ENCODE measurements around the gene TSPAN9. TPM values are rescaled to one million over a fixed set of nuclear protein-coding genes. Genes with fewer than 3 reads are reported as not detected.

The TSPAN9 gene
- total RNA-seq, 1 donor from 2014 or later: 40.9 TPM

DNA sequence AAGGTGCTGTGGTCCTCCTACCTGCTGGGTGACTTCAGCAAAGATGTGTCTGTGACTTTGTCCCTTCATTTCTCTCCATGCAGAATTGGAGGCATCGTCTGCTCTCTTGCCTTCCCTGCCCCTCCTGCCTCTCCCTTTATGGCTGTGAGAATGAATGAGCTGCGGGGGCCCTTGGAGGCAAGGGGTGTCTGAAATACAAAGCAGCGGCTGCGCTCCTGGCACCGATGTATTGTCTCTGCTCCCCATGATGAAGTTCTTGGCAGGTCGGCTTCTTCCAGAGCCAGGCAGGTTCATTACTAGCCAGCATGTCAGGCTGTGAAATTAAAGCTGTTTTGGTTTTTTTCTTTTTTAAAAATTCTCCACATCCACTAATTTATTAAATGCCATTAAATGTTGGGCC is 194.5 kb downstream of the TSPAN9 start:
- no peaks in the 10 kb centered on the region for H3K79me2 ChIP-seq (ENCODE audit: insufficient read depth, low read length)
- no peak overlapping the region for H3K9ac ChIP-seq (ENCODE audit: low read length)
- H3K9me3 ChIP-seq (ENCODE audit: insufficient read depth, low read depth, low read length): no peaks in the 10 kb centered on the region
- peaks cover 79% of the 10 kb centered on the region for H4K20me1 ChIP-seq (ENCODE audit: insufficient read depth, low read length)
- H3K27me3 Mint-ChIP-seq (ENCODE audit: low read depth, unreplicated experiment): peaks cover 28% of the 10 kb centered on the region
- H3K4me2 ChIP-seq (ENCODE audit: low read length): no peak overlapping the region
- no peaks in the 10 kb centered on the region for H3K36me3 ChIP-seq (ENCODE audit: insufficient read depth, low read length)
- no peak overlapping the region for H3K4me3 Mint-ChIP-seq (ENCODE audit: unreplicated experiment)
- H3K4me1 Mint-ChIP-seq (ENCODE audit: low read depth, unreplicated experiment): peaks cover 7% of the 10 kb centered on the region
- H3K36me3 Mint-ChIP-seq (ENCODE audit: low read depth, unreplicated experiment): peaks cover 3% of the 10 kb centered on the region
- no peak overlapping the region for H3K4me3 ChIP-seq (ENCODE audit: insufficient read depth, low read depth, low read length)
- FAIRE-seq (no peak), DNase-seq (ENCODE audit: low read depth) (no peak)
- H2AFZ ChIP-seq (ENCODE audit: low read depth, low read length): no peak overlapping the region
- no peak overlapping the region for H3K27ac Mint-ChIP-seq (ENCODE audit: unreplicated experiment)
- H3K27me3 ChIP-seq (ENCODE audit: insufficient read depth, low read length): no peaks in the 10 kb centered on the region
- TF ChIP-seq, protein P1, sequence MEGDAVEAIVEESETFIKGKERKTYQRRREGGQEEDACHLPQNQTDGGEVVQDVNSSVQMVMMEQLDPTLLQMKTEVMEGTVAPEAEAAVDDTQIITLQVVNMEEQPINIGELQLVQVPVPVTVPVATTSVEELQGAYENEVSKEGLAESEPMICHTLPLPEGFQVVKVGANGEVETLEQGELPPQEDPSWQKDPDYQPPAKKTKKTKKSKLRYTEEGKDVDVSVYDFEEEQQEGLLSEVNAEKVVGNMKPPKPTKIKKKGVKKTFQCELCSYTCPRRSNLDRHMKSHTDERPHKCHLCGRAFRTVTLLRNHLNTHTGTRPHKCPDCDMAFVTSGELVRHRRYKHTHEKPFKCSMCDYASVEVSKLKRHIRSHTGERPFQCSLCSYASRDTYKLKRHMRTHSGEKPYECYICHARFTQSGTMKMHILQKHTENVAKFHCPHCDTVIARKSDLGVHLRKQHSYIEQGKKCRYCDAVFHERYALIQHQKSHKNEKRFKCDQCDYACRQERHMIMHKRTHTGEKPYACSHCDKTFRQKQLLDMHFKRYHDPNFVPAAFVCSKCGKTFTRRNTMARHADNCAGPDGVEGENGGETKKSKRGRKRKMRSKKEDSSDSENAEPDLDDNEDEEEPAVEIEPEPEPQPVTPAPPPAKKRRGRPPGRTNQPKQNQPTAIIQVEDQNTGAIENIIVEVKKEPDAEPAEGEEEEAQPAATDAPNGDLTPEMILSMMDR (IDR thresholded peaks at IDR 0.05; ENCODE audit: insufficient read depth, low read depth, low read length): no peak
- TF ChIP-seq EZH2 (IDR thresholded peaks at IDR 0.05; ENCODE audit: insufficient read depth, low read length): no peak
- H3K4me1 ChIP-seq (ENCODE audit: insufficient read depth, low read length): peaks cover 31% of the 10 kb centered on the region
- no peak overlapping the region for H3K27ac ChIP-seq (ENCODE audit: low read depth, low read length)
- H3K9me3 Mint-ChIP-seq (ENCODE audit: unreplicated experiment): no peaks in the 10 kb centered on the region

DNA sequence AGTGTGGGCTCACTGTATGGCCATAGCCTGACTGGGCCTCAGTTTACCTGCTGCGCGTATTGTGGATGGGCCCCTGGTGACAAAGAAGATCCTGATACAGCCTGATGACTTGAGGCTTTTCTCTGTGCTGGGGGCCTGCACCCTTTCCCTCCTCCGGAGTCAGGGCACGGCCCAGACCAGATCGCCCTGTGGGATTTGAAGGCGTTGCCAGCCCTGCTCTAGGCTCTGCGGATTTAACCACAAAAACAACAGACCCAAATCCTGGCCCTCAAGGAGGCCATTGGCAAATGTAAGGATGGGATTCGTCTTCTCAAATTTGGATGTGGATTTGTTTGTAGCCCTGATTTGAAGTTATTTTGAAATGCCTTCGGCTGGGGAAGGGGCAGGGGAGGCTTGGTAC is 195.8 kb downstream of the TSPAN9 start:
- peak; percentile 1 for DNase-seq (ENCODE audit: low read depth)
- H3K4me1 Mint-ChIP-seq (ENCODE audit: low read depth, unreplicated experiment): peaks cover 7% of the 10 kb centered on the region
- Histone ChIP-seq H4K20me1 (ENCODE audit: insufficient read depth, low read length) (peaks cover 70% of the 10 kb centered on the region), H3K9ac (ENCODE audit: low read length) (no peak overlapping the region), H3K36me3 (ENCODE audit: insufficient read depth, low read length) (no peaks in the 10 kb centered on the region), H2AFZ (ENCODE audit: low read depth, low read length) (no peak overlapping the region), H3K27me3 (ENCODE audit: insufficient read depth, low read length) (no peaks in the 10 kb centered on the region), H3K9me3 (ENCODE audit: insufficient read depth, low read depth, low read length) (no peaks in the 10 kb centered on the region), H3K27ac (ENCODE audit: low read depth, low read length) (no peak overlapping the region), H3K4me1 (ENCODE audit: insufficient read depth, low read length) (peaks cover 31% of the 10 kb centered on the region), H3K4me2 (ENCODE audit: low read length) (no peak overlapping the region), H3K79me2 (ENCODE audit: insufficient read depth, low read length) (no peaks in the 10 kb centered on the region), H3K4me3 (ENCODE audit: insufficient read depth, low read depth, low read length) (no peak overlapping the region)
- FAIRE-seq: no peak
- peaks cover 27% of the 10 kb centered on the region for H3K27me3 Mint-ChIP-seq (ENCODE audit: low read depth, unreplicated experiment)
- H3K9me3 Mint-ChIP-seq (ENCODE audit: unreplicated experiment): no peaks in the 10 kb centered on the region
- TF ChIP-seq, protein P1 (IDR thresholded peaks at IDR 0.05; ENCODE audit: insufficient read depth, low read depth, low read length): no peak
- TF ChIP-seq EZH2 (IDR thresholded peaks at IDR 0.05; ENCODE audit: insufficient read depth, low read length): no peak
- no peak overlapping the region for H3K4me3 Mint-ChIP-seq (ENCODE audit: unreplicated experiment)
- no peak overlapping the region for H3K27ac Mint-ChIP-seq (ENCODE audit: unreplicated experiment)
- peaks cover 10% of the 10 kb centered on the region for H3K36me3 Mint-ChIP-seq (ENCODE audit: low read depth, unreplicated experiment)

DNA sequence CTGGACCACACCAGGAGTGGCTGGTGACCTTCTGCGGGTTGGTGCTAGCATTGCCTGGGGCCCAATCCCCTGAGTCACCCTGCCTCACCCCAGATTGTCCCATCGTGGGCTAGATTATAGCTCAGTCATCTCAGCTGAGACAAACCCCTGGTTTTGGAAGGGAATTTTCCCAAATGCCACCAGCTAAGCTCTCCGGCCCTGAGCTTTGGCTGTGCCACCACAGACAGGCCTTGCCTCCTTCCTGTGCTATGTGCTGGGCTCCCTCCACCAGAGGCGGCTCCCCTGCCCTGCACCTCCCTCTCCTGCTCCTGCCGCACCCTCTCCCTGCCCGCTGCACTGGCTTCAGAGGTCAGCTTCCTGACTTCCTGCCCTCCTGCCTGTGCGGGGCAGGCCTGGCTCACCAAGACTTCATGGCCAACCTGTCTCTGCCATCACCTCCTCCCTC is 196.3 kb downstream of the TSPAN9 start:
- H3K9me3 Mint-ChIP-seq (ENCODE audit: unreplicated experiment): peaks cover under 1% of the 10 kb centered on the region
- peaks cover 10% of the 10 kb centered on the region for H3K36me3 Mint-ChIP-seq (ENCODE audit: low read depth, unreplicated experiment)
- H3K4me1 Mint-ChIP-seq (ENCODE audit: low read depth, unreplicated experiment): peaks cover 7% of the 10 kb centered on the region
- H3K27me3 Mint-ChIP-seq (ENCODE audit: low read depth, unreplicated experiment): peaks cover 27% of the 10 kb centered on the region
- H2AFZ ChIP-seq (ENCODE audit: low read depth, low read length): no peak overlapping the region
- FAIRE-seq: no peak
- H3K27ac ChIP-seq (ENCODE audit: low read depth, low read length): peak overlapping the region; percentile 56
- no peaks in the 10 kb centered on the region for H3K79me2 ChIP-seq (ENCODE audit: insufficient read depth, low read length)
- no peak for TF ChIP-seq EZH2 (IDR thresholded peaks at IDR 0.05; ENCODE audit: insufficient read depth, low read length)
- TF ChIP-seq, protein P1 (IDR thresholded peaks at IDR 0.05; ENCODE audit: insufficient read depth, low read depth, low read length): no peak
- peaks cover 31% of the 10 kb centered on the region for H3K4me1 ChIP-seq (ENCODE audit: insufficient read depth, low read length)
- peak overlapping the region; percentile 45 for H3K4me2 ChIP-seq (ENCODE audit: low read length)
- H4K20me1 ChIP-seq (ENCODE audit: insufficient read depth, low read length): peaks cover 73% of the 10 kb centered on the region
- H3K27ac Mint-ChIP-seq (ENCODE audit: unreplicated experiment): no peak overlapping the region
- no peaks in the 10 kb centered on the region for H3K27me3 ChIP-seq (ENCODE audit: insufficient read depth, low read length)
- H3K9me3 ChIP-seq (ENCODE audit: insufficient read depth, low read depth, low read length): no peaks in the 10 kb centered on the region
- H3K4me3 Mint-ChIP-seq (ENCODE audit: unreplicated experiment): no peak overlapping the region
- no peak overlapping the region for H3K4me3 ChIP-seq (ENCODE audit: insufficient read depth, low read depth, low read length)
- no peaks in the 10 kb centered on the region for H3K36me3 ChIP-seq (ENCODE audit: insufficient read depth, low read length)
- peak; percentile 56 for DNase-seq (ENCODE audit: low read depth)
- peak overlapping the region; percentile 45 for H3K9ac ChIP-seq (ENCODE audit: low read length)
